ENCODE results near the gene LPP.
"Not testable (repeated sequence)": the region's sequence is repeated elsewhere in the genome, so short reads cannot be mapped to it uniquely, and the experiment has no call there.

LPP gene

GRCh38 chr3:188691665-188692064 lies 537.7 kb downstream of the LPP start:
- DNase-seq, result no peak

GRCh38 chr3:188692700-188693099 lies 538.7 kb downstream of the LPP start:
- no peak for DNase-seq

DNA sequence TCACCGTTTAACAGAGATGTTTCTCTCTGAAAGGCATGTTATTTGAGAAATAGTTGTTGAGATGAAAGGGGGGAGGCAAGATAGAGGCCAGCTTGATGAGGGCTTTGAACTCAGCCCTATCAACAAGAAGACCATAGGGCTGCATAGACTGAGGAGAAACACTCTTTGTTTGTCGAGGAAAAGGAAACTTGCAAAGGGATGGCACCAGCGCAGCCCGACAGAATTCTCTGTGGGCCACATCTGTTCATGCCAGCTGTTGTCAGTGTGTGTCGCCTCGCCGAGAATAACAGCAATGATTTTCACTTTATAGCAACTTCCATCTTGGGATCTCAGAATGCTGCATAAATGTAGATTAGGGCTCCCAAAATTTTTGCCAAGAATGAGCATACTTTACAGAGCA lies 539.5 kb downstream of the LPP start:
- no peak for DNase-seq

- no peak for DNase-seq
Measured at GRCh38 chr3:188695241-188695640, 541.3 kb downstream of the LPP start.

DNA sequence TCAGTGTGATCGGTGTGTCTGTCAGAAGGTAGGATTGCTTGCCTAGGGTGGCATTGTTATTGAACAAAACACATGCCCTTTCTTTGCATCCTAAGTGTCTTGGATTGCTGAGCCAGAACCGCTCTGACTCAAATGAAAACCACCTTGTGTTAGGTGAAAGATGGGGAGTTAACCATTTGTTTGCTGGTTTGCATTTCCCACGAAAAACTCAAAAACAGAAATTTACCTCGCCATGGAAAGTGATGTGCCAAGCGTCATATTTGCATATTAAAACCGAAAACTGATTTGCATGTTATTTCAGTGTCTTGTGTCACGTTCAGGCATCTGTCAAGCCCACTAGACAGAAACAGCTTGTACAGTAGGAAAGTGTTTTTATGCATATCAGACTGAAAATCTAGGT lies 543.2 kb downstream of the LPP start:
- no peak for DNase-seq

GRCh38 chr3:188698436-188698835 lies 544.5 kb downstream of the LPP start:
- DNase-seq, result no peak

GRCh38 chr3:188700501-188700900 lies 546.5 kb downstream of the LPP start:
- DNase-seq, result no peak

- DNase-seq, result no peak
Measured at GRCh38 chr3:188700918-188701317, 547.0 kb downstream of the LPP start.

- no peak for DNase-seq
Measured at GRCh38 chr3:188701485-188701969, 547.6 kb downstream of the LPP start.

- DNase-seq, result not testable (repeated sequence)
Measured at GRCh38 chr3:188702028-188702427, 548.1 kb downstream of the LPP start.

- no peak for DNase-seq
Measured at GRCh38 chr3:188706176-188706575, 552.2 kb downstream of the LPP start.

GRCh38 chr3:188706599-188706998 lies 552.6 kb downstream of the LPP start:
- no peak for DNase-seq

DNA sequence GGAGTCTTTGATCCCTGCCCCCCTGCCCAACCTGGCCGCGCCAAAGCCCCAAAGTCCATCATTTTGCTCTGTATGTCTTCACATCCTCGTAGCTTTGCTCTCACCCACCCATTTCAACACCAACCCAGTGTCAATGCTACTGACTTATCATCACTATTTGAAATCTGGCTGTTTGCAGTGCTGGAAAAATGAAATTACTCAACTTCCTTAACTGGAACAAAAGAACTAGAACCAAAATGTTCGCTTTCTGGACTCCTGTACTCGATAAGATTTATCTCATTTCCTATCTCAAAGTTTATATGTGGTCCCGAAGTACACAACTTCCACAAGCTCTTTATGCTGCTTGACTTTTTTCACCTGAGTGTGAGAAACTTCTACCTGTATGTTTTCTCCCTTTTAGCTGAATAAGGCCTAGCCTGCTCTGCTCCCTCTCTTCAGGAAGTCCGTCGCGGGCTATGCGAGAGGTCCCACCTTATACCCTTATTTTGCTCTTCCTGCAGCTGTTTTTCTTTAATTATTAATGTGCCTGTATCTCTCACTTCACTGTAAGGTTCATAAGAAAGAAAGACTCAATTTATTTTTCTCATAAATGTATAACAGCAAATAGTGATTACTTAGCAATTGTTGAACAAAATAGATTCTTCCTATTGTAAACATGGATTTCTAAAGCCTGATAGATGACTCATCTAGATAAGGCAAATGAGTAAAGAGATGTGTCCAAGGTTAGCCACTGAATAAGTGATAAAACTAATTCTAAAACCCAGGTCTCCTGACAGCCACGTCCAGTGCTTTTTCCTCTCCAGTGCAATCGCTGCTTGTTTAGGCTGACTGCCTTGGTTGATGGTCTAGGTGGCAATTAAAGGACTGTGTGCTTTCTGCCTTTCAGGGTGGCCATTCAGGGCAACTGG lies 553.7 kb downstream of the LPP start:
- DNase-seq, result no peak

DNA sequence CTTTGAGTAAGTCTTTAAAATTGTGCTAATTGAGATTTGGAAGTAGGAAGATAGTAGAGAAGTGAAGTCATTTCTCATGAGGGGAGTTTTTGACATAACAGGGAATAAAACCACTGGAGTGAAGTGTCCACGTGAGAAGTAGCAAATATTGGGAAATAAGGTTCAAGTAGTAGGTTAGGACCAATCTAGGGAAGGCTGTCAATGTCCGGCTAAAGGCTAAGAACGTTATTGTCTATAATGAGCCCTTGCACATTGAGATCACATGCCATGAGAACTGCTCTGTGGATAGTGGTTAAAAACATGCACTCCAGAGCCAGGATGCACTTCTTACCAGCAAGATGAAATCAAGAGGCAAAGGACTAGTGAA lies 557.9 kb downstream of the LPP start:
- no peak for DNase-seq

DNA sequence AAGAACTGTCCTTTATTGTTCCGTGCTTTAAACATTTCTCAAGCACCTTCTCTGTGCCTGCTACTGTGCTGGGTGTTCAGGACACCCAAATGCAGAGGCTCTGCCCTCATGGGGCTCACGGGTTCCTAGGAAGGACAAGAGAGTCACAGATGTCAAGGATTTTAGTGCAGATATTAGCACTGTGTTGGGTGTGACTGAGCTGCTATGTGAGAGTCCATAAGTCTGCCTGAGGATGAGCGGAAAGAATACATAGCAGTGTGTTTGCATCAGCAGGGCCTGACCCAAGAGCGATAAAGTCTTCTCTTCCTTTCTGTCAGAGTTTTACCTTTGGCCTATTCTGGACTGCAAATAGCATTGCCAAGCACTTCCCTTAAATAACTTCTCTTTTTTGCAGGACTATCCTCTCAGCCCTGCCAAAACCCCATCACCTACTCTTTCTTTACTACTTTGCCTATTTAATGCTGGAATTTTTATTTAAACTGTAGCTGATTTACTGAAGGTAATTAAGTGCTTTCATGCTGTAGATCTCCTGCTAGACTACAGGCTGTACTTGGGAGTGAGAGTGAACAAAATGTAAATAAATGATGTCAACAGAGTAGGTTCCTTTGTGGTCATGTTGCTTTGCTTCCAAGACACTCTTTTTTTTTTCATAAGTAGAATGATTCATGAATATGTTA lies 558.4 kb downstream of the LPP start:
- DNase-seq, result no peak

DNA sequence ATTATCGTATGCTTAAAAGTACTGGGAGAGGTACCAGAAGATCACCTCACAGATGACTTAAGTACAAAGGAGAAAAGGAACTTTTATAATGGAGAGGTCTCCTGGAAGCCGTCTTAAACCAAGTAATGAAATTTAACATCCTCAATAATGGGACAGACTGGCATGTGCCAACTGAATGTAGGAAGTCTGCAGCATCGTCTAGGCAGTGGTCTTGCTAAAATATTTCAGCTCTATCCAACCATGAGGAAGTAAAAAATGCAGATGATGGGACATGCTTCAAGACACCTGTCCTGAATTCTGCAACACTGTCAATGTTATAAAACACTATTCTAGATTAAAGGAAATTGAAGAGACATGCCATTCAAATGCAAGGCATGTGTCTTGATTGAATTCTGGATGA lies 559.0 kb downstream of the LPP start:
- DNase-seq, result no peak

DNA sequence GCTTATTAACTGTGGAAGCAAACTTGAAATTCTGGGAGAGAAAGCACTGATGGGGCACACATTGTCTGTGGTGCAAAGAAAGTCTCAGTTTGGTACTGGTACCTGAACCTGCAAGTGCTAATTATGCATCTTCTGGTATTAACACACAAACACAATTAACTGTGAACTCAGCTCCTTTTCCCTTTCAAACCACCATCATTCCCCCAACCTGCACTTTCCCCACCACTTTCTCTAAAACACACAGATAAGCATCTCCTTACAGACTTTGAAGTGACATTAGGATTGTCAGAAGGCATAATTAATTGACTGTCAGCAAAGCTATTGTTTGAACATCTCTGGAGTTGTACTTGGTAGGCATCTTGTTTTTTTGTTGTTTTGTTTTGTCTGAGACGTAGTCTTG lies 565.6 kb downstream of the LPP start:
- DNase-seq, result no peak

DNA sequence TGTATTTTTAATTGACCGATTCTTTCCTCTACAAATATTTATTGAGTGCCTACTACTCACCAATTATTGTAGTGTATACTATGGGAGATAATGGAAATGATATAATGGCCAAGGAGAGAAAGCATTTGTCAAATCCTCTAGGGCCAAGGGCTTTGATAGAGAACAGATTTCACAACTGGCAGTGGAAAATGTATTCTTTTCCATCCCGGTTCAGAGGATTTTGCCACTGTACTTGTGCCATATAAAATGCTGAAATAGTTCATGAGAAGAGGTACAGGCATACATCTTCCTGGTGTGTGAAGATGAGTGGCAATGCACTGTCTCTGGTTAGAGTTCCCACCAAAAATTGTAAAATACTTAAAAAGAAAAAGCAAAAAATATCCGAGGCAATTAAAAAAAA lies 566.3 kb downstream of the LPP start:
- no peak for DNase-seq

DNA sequence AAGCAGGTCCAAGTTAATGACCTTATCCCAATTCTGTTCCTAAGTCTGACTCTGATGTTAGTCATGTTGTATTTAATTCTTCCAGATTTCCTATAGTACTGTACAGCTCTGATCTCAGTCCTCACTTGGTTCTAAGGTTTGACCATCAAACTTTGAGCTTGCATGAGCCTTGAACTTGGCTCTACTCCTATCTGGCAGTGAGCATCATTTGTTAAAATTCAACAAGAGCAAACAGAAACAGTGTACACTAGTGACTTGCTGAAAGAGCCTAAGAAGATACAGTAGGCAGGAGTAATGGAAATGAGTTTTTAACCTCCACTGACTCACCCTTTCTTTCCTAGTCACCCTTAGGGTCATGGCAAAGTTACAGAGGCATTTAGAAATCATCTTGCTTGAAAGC lies 566.7 kb downstream of the LPP start:
- no peak for DNase-seq

DNA sequence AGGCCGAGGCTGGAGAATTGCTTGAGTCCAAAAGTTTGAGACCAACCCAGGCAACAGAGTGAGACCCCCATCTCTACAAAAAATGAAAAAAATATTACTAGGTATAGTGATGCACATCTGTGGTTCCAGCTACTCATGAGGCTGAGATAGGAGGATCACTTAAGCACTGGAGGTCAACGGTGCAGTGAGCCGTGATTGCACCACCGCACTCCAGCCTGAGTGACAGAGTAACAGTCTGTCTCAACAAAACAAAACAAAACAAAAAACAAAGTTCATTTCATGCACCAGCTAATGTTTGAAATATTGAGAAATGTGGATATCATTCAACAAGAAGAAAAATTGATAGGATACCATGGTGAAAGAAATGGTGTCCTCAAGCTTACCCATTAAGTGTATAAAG lies 567.4 kb downstream of the LPP start:
- DNase-seq, result no peak

DNA sequence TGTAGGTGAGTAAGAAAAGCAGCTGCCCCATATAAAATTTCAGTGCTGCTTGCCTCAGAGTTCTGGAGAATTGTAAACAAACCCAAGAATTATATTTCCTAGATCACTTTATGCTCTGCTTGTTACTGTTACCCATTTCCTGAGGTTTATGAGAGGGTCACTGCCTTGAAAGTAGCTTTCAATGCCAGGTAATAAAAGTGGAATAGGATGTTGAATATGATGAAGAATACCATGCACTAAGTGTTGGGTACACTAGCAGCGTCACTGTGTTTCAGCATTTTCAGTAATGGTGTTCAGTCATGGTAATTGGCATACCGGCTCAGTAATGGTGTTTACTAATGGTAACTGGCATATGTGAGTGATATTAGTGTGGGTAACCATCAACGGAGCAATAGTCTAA lies 568.0 kb downstream of the LPP start:
- no peak for DNase-seq

GRCh38 chr3:188722963-188723362 lies 569.0 kb downstream of the LPP start:
- DNase-seq, result no peak

DNA sequence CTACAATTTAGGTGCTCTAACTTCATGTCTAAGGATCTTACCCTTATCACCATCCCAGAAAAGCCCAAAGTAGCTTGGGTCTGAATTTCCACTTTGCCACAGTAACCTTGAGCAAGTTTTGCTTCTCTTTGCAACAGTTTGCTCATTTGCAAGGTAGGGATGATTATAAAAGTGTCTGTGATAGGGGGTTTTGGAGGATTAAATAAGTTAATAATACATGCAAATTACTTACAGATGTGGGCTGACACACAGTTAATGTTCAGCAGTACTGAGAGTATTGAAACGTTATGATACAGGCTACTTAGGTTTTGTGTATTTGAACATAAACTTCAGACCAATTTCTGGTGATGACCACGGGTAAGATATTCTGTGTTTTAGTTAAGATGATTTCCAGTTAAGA lies 573.1 kb downstream of the LPP start:
- no peak for DNase-seq

GRCh38 chr3:188728371-188728896 lies 574.5 kb downstream of the LPP start:
- DNase-seq, result no peak

Data from right hindlimb (tissue), 1 donor.